ENCODE results near the gene GALNTL6. TPM values are rescaled to one million over a fixed set of nuclear protein-coding genes. Genes with fewer than 3 reads are reported as not detected.
"Not testable (repeated sequence)": the region's sequence is repeated elsewhere in the genome, so short reads cannot be mapped to it uniquely, and the experiment has no call there.

The GALNTL6 gene
- total RNA-seq, 1 donor from 2014 or later: 0.22 TPM

DNA sequence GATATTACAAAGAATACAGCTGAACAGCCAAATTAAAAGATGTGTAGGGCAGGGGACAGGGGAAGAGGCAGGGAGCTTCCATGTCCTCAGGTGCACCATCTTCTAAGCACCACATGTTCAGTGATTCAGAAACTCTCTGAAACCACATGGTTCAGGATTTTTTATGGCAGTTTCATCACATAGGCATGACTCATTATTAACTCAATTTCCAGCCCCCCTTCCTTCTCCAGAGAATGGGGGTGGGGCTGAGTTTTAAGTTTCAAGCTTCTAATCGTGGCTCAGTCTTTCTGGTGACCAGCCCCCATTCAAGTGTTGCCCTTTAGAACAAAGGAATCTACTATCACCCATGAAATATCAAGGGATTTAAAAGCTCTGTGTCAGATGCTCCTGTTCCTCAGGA lies 1037.6 kb downstream of the GALNTL6 start:
- no peak for ATAC-seq
- intact Hi-C loops (cut with DNase I): no loop called here
- no peak for DNase-seq (ENCODE audit: low spot score)

DNA sequence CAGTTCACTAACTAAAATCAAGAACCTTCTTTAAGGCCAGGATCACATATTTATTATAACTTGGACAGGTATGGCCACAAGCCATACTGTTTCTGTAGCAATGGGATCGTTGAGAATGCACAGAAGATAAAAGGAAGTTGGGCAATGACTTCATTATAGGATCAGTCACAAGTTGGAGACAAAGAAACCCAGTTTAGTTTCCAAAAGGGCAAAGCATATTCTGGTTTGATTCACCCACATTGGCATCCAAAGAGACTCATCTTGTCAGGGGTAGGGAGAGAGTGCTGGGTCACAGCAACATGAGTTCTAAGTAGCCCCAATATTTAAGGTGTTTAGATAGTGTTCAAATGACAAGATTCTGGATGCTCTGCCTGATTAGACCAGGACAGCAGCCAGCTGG lies 1038.3 kb downstream of the GALNTL6 start:
- ATAC-seq (no peak), DNase-seq (ENCODE audit: low spot score) (no peak)
- intact Hi-C loops (cut with DNase I): no loop called here

DNA sequence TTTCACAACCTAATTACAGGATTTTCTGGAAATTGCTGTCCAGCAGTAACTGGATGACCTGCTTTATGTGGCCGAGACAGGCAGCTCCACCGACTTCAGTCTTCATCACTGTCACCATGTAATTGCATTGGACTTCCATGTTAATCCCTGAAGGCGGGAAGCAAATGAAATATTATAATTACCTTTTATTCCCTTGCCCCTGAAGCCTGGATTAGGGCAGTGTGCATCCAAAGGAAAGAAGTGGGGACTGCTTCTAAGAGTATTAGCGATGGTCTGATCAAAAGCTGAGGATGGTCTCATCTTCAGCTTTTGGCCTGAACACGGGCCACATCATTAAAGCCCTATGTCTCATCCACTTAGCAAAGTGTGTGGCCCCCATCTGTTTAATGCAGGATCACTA lies 1043.8 kb downstream of the GALNTL6 start:
- no peak for ATAC-seq
- DNase-seq (ENCODE audit: low spot score): no peak
- intact Hi-C loops (cut with DNase I): no loop called here

DNA sequence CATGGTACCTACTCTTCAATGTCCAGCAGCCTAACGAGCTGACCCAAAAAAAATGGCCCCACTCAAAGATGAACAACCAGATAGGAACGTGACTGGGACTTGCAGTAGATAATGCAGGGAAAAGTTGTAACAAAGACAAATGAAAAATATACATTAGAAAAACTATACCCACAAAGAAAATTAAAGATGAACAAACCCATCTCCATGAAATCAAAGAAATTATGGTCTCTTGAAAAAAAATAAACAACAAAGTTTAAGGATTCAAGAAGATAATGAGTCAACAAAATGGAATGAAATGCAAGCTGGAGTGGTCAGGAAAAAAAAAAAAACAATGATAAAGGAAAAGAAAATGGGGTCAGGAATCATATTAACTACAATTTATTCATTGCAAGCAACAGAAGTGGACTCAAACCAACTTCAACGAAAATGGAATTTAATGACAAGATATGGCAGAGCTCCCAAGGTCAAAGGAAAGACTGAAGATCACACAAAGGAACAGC lies 1045.6 kb downstream of the GALNTL6 start:
- intact Hi-C loops (cut with DNase I): no loop called here
- ATAC-seq (no peak), DNase-seq (ENCODE audit: low spot score) (no peak)

DNA sequence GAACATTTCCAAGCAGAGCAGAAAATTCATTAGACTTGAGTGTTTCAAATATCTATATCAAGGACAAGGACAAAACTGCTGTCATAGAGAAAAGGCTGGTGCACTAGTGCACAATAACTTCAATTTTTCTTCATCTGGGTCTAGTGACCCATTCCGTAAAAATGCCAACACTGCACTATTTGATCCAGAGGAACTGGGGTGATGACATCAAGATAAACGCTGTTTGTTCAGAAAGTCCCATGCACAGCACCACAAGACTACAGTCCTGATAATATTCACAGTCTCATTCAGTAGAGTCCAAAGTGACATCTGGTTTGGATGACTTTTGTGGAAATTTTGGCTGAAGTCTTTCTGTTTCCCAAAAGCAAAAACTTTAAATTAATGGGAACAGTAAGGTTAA lies 1051.9 kb downstream of the GALNTL6 start:
- DNase-seq (ENCODE audit: low spot score) (no peak), ATAC-seq (no peak)
- intact Hi-C loops (cut with DNase I): no loop called here

DNA sequence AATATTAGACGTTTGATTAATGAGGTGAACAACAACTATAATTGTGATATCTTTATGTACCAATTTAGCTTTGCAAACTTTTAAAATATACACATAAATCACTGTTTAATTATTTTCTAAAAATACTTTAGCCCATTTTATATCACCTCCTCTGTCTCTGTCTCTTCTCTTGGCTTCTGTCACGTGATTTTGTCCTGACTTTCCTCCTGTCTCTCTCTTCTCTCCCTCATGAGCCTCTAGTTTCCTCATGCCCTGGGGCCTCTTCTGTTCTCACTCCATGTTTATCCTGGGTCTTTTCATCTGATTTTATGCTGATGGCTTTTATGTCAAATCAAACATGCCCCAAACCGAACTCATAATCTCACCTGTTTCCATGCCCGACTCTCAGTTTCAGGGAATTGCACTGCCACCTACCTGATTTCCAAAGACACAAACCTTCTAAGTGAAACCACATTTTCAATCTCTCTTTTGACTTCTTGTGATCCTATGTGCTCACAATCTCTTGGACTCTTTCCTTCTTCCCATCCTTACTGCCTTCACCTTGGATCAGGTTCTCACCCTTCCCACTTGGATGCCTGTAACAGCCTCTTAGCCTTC lies 1052.4 kb downstream of the GALNTL6 start:
- ATAC-seq (no peak), DNase-seq (ENCODE audit: low spot score) (no peak)
- intact Hi-C loops (cut with DNase I): no loop called here

DNA sequence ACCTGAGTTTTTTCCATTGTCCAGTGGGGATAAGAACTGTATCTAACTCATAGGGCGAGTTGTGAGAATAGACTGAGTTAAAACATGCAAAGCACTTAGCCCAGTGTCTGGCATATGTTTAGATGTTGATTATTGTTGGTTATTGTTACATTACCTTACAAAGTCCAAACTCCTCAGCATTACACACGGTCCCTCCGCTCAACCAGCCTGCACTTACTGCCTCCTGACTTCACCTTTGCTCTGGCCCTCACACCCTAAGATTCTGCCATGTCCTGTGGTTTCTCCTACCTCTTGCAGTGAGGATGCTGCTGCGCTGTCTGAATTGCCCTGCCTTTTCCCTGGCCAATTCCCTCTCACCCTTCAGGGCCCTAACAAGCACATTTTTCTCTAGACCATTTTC lies 1053.2 kb downstream of the GALNTL6 start:
- DNase-seq (ENCODE audit: low spot score): no peak

DNA sequence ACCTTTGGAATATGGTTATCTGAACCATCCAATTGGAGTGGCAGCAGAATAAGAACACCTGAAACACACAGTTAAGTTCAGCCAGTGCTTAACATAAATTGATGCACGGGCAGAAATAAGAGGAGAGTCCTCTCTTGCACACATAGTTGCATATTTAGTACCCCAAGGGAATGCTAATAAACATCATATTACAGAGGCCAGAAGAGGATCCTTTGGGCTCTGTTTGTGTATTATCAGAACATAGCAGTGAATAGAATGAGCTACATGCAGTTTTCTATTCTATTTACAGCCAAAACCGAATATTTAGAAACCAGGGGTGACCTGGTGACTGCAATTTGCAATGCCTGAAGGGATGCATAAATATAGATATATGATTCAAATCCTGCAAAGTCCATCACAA lies 1054.6 kb downstream of the GALNTL6 start:
- intact Hi-C loops (cut with DNase I): no loop called here
- ATAC-seq: no peak
- DNase-seq (ENCODE audit: low spot score): no peak

More for the DNA sequence above, 1053.2 kb downstream of the GALNTL6 start:
- intact Hi-C loops (cut with DNase I): no loop called here
- no peak for ATAC-seq

DNA sequence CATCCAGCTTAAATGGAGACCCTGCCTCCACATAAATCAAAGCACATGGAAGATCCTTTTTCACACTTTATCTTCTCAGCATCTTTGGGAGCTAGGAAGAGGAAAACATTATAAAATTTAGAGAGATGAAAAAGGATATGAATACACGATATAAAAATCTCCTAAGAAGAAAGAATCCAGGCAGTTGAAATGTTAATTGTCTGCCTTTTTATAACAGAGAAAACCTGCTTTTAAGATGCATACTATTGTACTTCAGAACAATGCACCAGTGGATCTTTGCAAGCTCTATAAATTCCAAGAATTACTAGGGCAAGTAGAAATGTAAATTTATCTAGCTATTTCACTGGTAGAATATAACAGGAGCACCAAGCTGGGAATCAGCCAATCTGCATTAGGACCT lies 1055.1 kb downstream of the GALNTL6 start:
- intact Hi-C loops (cut with DNase I): no loop called here
- no peak for DNase-seq (ENCODE audit: low spot score)
- no peak for ATAC-seq

DNA sequence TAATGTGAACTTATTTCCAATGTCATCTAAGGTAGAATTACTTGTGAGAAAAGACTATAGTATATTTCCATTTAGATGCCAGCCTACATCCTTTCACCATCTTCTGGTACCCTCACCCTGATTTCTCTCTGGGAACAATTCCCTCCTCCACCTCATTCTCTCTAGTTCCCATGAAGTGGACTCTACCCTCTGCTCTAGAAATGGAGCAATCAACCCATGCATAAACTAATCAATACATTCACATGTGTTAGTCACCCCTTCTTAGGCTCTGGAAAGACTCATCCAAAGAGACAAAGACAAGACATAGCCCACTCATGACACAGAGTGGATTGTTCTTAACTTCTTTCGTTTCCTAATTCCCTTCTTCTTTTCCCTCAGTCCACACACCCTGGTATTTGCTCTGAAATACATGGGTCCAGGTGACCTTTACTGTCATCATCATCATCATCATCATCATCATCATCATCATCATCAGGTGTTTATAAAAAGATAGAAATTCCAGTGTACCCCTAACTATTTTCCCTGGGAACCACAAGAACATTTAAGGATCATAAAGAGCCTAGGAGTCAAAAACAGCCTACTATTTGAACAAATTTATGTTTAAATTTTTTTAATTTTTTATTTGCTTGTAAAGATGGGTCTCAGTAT lies 1056.5 kb downstream of the GALNTL6 start:
- no peak for DNase-seq (ENCODE audit: low spot score)
- intact Hi-C loops (cut with DNase I): no loop called here
- no peak for ATAC-seq

DNA sequence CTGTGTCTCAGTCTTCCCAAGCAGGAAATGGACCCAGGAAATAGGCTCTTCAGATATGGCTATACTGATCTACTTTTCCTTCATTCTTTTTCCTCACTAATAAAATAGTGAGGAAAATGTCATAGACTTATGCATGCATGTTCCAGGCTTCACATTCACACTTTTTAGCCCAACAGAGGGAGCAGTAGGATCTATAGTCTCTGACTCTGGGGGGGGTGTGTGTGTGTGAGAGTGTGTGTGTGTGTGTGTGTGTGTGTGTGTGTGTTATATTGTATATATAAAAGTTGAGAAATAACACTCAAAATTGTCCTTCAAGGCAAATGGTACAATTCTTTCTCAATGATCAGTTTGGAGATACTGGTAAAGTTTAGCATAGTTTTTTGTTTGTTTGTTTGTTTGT lies 1058.2 kb downstream of the GALNTL6 start:
- ATAC-seq: no peak
- intact Hi-C loops (cut with DNase I): no loop called here
- DNase-seq (ENCODE audit: low spot score): no peak

DNA sequence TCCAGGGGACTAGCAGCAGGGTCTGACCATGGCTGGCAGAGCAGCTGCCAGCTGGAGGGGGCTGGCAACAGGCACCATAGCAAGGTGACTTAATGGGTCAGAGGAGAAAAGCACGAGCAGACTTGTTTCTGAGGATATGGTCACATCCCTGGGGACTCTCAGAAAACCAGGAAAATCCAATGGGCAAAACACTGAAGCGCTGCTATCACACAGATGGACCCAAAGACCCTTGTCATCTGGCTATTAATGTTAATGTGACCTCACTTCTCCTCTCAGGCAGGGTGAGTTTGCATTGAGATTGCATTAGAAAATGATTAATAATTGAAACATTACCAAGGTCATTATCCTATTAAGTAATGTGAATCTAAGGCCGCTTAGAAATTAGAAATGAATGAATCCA lies 1061.7 kb downstream of the GALNTL6 start:
- ATAC-seq: no peak

DNA sequence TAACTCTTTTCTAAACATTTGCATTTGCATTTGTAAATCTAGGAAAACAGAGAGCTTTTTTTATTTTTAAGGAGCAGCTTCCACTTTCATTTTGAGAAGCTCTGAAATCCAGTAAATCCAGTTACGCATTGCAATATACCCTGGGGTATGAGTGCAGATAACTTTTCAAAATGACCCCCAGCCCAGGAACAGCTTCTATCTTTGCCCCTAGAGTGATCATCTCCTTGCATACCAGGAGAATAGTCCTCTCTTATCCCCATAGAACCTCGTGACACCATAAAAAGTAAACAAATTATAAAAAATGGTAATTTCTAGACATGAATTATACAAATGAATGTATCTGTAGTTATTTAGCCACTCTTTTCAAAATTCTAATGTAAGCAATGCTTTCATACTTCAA lies 1063.2 kb downstream of the GALNTL6 start:
- intact Hi-C loops (cut with DNase I): no loop called here
- no peak for ATAC-seq
- no peak for DNase-seq (ENCODE audit: low spot score)

More for the DNA sequence above, 1061.7 kb downstream of the GALNTL6 start:
- intact Hi-C loops (cut with DNase I): no loop called here
- no peak for DNase-seq (ENCODE audit: low spot score)

DNA sequence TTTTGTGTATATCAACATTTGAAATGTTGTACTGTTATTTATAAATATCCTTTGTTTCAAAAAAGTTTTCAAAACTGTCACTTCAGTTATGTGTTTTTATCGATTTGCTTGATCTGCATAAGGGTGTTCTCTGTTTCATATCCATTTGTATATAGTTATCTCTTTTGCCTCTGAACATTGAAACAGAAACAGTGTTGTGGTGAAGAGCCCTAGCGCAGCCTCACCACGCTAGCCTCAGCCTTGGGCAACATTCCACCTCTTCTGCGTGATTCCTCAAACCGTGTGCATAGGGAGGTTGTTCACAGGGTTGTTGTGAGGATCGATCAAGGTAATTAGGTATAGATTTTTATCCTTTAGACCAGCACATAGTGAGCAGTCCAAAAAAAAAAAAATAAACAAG lies 1068.4 kb downstream of the GALNTL6 start:
- ATAC-seq (no peak), DNase-seq (ENCODE audit: low spot score) (no peak)
- intact Hi-C loops (cut with DNase I): no loop called here

DNA sequence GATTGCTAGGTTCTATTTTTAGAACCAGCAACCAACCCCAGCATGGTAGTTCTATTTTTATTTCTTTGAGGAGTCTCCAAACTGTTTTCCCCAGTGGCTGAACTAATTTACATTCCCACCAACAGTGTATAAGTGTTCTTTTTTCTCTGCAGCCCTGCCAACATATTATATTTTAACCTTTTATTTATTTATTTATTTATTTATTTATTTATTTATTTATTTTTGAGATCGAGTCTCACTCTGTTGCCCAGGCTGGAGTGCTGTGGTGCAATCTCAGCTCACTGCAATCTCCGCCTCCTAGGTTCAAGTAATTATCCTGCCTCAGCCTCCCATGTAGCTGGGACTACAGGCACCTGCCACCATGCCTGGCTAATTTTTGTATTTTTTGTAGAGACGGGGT lies 1074.2 kb downstream of the GALNTL6 start:
- intact Hi-C loops (cut with DNase I); DNase-seq (ENCODE audit: low spot score); ATAC-seq: not testable (repeated sequence)

DNA sequence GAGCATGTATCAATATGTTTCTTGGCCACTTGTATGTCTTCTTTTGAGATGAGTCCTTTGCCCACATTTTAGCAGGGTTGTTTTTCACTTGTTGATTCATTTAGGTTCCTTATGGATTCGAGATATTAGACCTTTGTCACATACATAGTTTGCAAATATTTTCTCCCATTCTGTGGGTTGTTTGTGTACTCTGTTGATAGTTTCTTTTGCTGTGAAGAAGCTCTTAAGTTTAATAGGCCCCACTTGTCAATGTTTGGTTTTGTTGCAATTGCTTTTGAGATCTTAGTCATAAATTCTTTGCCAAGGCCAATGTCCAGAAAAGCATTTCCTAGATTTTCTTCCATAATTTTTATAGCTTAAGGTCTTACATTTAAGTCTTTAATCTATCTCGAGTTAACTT lies 1074.8 kb downstream of the GALNTL6 start:
- DNase-seq (ENCODE audit: low spot score) (no peak), ATAC-seq (no peak)
- intact Hi-C loops (cut with DNase I): no loop called here

DNA sequence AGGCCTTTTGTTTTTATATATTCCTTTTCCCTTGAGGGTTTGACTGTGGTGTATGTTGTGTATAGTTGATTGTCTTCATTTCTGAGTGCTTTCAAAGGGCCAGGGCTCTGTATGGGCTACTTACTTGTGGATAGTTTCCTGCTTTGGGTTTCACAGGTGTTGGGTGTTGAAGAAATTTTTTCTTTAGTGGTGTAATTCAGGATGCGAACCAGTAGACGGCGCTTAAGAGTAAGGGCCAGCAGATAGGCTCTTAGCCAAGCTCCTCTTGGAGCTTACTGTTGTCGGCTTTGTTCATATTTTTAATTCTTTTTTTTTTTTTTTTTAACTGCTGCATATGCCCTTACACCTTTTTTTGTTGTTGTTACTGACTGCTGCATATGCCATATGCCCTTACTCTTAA lies 1079.1 kb downstream of the GALNTL6 start:
- no peak for DNase-seq (ENCODE audit: low spot score)
- no peak for ATAC-seq
- intact Hi-C loops (cut with DNase I): no loop called here

DNA sequence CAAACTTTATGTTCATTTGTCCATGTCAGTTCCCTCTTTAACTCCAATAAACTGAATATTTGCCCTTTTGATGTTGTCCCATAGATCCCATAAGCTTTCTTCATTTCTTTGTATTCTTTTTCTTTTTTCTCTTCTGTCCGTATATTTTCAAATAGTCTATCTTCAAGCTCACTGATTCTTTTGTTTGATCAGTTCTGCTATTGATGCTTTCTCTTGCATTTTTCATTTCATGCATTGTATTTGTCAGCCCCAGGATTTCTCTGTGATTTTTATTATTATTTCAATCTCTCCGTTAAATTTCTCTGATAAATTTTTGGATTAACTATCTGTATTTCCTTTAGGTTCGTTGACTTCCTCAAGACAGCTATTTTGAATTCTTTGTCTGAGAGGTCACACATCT lies 1082.5 kb downstream of the GALNTL6 start:
- intact Hi-C loops (cut with DNase I): no loop called here
- ATAC-seq: no peak
- no peak for DNase-seq (ENCODE audit: low spot score)

DNA sequence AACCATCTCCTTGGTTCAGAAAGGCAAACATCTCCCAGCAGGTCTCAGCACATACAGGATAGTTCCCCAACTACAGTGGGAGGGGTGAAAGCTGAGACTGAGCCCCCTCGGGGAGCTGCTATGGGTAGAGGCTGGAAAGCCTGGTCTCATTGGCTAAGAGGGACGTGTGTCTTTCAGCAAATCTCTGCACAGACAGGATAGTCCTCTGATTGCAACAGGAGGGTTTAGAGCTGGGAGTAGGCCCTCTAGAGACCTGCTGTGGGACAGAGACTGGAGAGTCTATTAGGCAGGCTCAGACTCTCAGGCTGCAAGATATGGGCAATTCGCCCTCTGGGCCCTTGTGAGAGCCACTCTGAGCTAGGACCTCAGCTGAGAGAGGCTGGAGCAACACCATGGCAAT lies 1083.8 kb downstream of the GALNTL6 start:
- ATAC-seq: no peak
- intact Hi-C loops (cut with DNase I): no loop called here

DNA sequence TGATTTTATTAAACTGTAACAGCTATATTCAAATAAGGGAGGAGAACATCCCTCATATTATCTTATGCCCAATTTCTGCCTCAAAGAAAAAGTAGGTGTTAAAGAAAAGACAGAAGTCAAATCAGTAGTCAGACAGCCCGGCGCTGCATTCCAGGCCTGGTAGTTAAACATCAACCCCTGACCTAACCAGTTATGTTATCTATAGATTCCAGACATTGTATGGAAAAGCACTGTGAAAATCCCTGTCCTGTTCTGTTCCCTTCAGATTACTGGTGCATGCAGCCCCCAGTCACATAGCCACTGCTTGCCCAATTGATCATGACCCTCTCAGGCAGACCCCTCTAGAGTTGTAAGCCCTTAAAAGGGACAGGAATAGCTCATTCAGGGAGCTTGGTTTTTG lies 1085.5 kb downstream of the GALNTL6 start:
- ATAC-seq (no peak), DNase-seq (ENCODE audit: low spot score) (no peak)
- intact Hi-C loops (cut with DNase I): no loop called here

More for the DNA sequence above, 1083.8 kb downstream of the GALNTL6 start:
- DNase-seq (ENCODE audit: low spot score): no peak

DNA sequence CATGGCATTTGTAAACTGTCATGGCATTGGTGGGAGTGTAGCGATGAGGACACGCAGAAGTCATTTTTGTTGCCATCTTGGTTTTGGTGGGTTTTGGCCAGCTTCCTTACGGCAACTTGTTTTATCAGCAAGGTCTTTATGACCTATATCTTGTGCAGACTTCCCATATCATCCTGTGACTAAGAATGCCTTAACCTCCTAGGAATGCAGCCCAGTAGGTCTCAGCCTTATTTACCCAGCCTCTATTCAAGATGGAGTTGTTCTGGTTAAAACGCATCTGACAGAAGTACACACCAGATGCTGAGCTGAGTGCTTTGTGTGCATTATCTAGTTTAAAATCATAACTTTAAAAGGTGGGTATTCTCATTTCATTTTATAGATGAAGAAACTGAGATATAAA lies 1086.7 kb downstream of the GALNTL6 start:
- DNase-seq (ENCODE audit: low spot score) (no peak), ATAC-seq (no peak)
- intact Hi-C loops (cut with DNase I): no loop called here
